ENCODE results near the gene CYYR1.

GRCh38 chr21:26539566-26539965, 33.5 kb downstream of the CYYR1 start:
- TF ChIP-seq CTCF (IDR thresholded peaks at IDR 0.05) (no peak), SIN3A (IDR thresholded peaks at IDR 0.05; ENCODE audit: borderline replicate concordance, insufficient read depth, low read depth, low read length) (no peak)
